Adrenal gland (tissue), 5 donors: Measurements from ENCODE around the gene PUS1.

Experiments
- POLR2A ChIP-seq, 2 donors: fragments of 450-650 bp; IDR thresholded peaks; one replicate each; pipeline ENCODE4 v1.6.1; 2017; ENCODE audit warnings: antibody characterized with exemption in 2 of 2, mild to moderate bottlenecking in 2 of 2, moderate library complexity in 1 of 2
- TF ChIP-seq, protein P1 (sequence below), 6 experiments: fragments of 450-650 bp in 4 of 6; fragments of 200-600 bp in 2 of 6; sonication (generic) in 1 of 6; IDR thresholded peaks; 1 replicate in 5 of 6; 2 replicates in 1 of 6; pipeline versions ENCODE4 v1.5.1 to v1.8.0; 2016 to 2021; ENCODE audit warnings: antibody characterized with exemption in 6 of 6, mild to moderate bottlenecking in 2 of 6, moderate library complexity in 1 of 6
- donor health status: DM: no; HTN: no; CAD: no.

DNA sequence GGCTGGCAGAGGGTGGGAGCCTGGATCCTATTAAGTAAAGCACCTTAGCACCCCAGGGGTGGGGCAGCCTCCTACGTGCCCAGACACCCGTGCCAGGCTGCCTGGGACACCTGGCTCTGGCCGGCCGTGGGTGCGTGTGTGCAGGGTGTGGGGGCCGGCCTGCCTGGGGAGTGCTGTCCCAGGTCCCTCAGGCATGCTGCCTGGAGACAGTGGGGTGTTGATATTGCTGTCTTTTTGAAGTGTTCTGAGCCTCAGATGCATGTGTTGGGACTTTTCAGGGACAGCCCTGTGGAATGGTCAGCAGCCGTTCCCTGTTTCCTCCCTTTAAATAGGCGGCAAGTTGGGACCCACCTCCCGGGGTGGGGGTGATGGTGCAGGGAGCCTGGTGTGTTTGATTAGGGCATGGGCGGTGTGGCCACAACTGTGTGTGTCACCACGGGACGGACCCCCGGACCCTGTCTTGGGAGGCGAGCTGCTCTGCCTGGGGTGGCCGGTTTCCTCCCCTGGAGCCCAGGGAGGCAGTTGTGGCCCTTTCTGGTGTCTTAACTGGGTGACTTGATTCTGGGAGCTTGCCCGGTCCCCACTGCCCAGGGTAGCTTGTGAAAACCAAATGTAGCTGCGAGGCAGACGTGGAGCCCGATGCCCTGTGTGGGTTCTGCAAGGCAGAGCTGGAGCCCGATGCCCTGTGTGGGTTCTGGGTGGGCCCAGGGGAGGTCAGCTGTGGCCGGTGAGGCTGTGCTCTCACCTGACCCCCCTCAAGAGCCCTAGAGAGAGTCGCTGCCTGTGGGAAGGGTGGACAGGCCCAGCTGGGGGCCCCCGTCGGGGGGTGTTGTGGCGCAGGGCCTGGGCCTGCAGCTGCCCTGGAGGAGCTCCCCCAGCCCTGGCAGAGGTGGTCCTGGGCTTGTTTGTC is 26.5 kb upstream of the PUS1 start:
- TF ChIP-seq, protein P1, sequence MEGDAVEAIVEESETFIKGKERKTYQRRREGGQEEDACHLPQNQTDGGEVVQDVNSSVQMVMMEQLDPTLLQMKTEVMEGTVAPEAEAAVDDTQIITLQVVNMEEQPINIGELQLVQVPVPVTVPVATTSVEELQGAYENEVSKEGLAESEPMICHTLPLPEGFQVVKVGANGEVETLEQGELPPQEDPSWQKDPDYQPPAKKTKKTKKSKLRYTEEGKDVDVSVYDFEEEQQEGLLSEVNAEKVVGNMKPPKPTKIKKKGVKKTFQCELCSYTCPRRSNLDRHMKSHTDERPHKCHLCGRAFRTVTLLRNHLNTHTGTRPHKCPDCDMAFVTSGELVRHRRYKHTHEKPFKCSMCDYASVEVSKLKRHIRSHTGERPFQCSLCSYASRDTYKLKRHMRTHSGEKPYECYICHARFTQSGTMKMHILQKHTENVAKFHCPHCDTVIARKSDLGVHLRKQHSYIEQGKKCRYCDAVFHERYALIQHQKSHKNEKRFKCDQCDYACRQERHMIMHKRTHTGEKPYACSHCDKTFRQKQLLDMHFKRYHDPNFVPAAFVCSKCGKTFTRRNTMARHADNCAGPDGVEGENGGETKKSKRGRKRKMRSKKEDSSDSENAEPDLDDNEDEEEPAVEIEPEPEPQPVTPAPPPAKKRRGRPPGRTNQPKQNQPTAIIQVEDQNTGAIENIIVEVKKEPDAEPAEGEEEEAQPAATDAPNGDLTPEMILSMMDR (IDR thresholded peaks at IDR 0.05) = no peak
- TF ChIP-seq POLR2A (IDR thresholded peaks at IDR 0.05) = no peak
